Measurements from ENCODE around the gene GBX1.
A peak's percentile ranks its signal among the peaks of the same experiment; 100 is the strongest.

GBX1 gene

DNA sequence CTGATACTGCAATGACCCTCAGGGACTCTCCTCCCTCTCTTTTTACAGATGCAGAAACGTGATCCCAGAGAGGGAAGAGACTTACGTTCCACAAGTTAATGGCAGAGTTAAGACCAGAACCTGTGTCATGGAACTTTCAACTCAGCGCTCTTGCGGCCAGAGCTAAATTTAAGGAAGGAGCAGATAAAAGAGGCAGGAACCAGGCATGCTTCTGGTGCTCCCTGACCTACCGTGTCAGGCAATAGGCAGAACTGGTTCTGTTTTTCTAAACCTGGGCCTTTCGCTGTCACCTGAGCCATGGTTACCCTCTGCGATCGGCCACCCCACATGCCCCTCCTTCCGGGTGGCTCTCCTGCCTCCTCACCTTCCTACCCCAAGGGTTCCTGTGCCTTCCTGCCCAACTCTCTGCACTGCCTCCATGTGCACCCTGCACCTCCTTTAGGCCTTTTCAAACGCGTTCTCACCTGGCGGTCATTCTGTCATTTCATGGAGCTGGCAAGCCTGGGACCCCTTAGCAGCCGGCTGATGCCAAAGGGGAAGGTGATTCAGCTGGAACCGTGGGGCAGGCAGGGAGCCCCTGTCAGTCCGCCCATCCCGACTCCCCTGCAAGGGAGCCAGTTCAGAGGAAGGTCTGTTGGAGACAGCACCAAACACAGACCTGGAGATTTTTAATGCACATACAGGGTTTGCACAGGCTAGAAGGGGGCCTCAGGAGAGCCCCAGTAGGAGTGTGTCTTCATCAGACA is 7.7 kb upstream of the GBX1 start:
- ATAC-seq (replicated peaks): no peak
- H3K4me3 Mint-ChIP-seq: no peak overlapping the region
- H3K36me3 Mint-ChIP-seq (ENCODE audit: insufficient read depth): no peaks in the 10 kb centered on the region
- DNase-seq: no peak
- H3K27ac Mint-ChIP-seq: no peak overlapping the region
- no peaks in the 10 kb centered on the region for H3K9me3 Mint-ChIP-seq
- H3K27me3 Mint-ChIP-seq: peaks cover 35 to 84% of the 10 kb centered on the region in 2 donors
- peaks cover 4 to 13% of the 10 kb centered on the region in 2 donors for H3K4me1 Mint-ChIP-seq (ENCODE audit: low read depth in 2 of 2)

DNA sequence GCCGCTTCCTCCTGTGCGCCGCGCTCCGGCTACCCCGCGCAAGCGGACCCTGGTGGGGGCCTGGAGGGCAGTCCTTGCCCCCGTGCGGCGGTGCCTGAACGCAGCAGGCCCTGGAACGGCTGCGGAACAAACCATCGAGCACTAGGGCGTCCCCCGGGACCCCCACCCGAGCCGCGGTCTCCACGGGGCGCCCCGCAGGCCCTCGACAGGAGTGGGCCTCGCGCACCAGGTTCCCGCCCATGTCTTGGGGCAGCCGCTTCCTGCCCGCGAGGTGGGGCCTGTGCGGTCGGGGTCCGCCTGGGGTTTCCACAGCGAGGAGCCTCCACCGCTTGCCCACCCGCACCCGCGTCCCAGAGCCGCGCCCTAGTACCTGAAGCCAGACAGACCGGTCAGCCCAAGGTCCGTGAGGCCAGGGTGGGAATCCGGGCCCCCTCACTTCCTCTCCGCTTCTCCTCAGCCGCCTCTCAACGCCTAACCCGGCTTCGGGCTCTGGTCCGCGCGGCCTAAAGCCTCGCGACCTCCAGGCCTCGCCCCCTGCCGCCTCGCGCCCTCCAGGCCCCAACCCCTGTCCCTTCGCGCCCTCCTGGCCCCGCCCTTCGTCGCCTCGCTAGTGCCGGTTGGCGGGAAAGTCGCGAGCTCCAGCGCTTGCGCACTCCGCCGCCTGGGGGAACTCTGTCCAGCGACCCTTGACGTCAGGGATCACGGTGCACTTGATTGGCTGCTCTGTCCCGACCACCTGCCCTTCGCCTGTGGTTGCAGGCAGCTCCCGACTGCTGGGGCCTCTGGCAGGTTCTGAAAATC is 7.0 kb upstream of the GBX1 start:
- Mint-ChIP-seq H3K4me1 (ENCODE audit: low read depth in 2 of 2) (peaks cover 4 to 13% of the 10 kb centered on the region in 2 donors), H3K27me3 (peaks cover 43 to 87% of the 10 kb centered on the region in 2 donors), H3K36me3 (ENCODE audit: insufficient read depth) (no peaks in the 10 kb centered on the region), H3K9me3 (no peaks in the 10 kb centered on the region), H3K27ac (no peak overlapping the region), H3K4me3 (no peak overlapping the region)
- ATAC-seq (replicated peaks) (peak; percentile 33), DNase-seq (peak in 1 of 3 experiments; percentile 33)

- Mint-ChIP-seq H3K36me3 (ENCODE audit: insufficient read depth) (no peaks in the 10 kb centered on the region), H3K4me1 (ENCODE audit: low read depth in 2 of 2) (peaks cover 7 to 13% of the 10 kb centered on the region in 2 donors), H3K9me3 (no peaks in the 10 kb centered on the region), H3K27ac (no peak overlapping the region), H3K27me3 (peaks cover 46 to 87% of the 10 kb centered on the region in 2 donors), H3K4me3 (no peak overlapping the region)
- ATAC-seq (replicated peaks) (no peak), DNase-seq (no peak)
Observed at GRCh38 chr7:151173386-151174245, 6.1 kb upstream of the GBX1 start.

DNA sequence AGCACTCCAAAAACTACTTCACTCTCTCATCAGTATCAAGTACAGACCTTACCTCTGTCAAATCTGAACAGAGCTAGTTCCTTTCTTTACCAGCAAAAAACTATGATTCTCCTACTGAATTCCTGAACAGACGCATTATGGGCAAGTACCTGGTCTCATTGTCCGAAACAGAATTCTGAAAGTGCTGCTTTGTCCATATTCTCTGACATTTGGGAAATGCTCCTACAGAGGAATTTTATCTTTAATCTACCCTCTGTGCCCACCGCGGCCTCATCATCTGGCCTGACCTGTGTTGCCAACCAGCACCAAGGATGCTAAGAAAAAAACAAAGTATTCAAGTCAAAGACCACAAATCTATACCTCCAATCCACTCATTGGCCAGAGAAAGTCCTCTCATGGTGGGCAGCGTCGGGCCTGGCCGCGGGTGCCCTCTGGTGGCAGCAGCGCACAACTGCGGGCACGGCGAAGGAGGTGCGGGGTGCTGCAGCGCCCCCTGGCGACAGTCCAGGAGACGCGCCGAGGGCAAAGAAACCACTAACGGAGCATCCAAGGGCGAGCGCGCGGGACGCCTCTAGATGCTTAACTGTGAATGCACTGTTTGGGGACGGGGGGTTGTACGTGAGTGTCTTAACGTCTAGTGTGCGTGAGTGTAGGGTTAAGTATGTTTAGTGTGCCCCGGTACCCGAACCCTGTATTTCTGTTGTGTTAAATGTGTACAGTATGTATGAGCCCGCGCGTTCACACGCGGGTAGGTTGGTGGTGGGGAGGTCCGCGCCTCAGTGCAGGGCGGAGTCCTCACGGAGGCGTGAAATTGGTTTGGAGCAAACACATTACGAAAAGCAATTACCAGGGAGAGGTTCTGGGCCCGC is 5.0 kb upstream of the GBX1 start:
- peaks cover 51 to 84% of the 10 kb centered on the region in 2 donors for H3K27me3 Mint-ChIP-seq
- ATAC-seq (replicated peaks): peak; percentile 77
- no peak overlapping the region for H3K27ac Mint-ChIP-seq

DNA sequence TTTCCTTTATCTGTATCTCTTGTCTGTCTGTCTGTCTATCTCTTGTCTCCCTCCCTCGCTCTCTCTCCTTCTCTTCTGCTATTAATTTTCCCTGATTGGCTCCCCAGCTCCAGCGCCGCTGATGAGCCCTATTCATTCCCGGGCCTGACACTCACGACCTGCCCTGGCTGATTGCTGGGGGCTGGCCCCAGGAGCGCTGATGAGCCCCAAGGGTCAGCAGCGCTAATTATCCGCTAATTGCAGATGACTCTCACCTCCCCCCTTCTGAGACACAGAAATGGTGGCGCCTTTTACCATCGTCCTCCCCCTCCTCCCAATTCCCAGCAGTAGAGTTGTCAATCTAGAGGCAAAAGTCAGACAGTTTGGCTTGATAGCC is 1.3 kb upstream of the GBX1 start:
- Mint-ChIP-seq H3K27ac (no peak overlapping the region), H3K4me3 (peak overlapping the region; percentile 71 to 74), H3K9me3 (no peaks in the 10 kb centered on the region), H3K27me3 (peaks cover 43 to 54% of the 10 kb centered on the region in 2 donors), H3K36me3 (ENCODE audit: insufficient read depth) (no peaks in the 10 kb centered on the region), H3K4me1 (ENCODE audit: low read depth in 2 of 2) (peaks cover 11 to 14% of the 10 kb centered on the region in 2 donors)
- no peak for ATAC-seq (replicated peaks)
- no peak for DNase-seq

More for the DNA sequence above, 5.0 kb upstream of the GBX1 start:
- no peaks in the 10 kb centered on the region for H3K9me3 Mint-ChIP-seq
- no peak overlapping the region for H3K4me3 Mint-ChIP-seq
- peaks cover 11 to 16% of the 10 kb centered on the region in 2 donors for H3K4me1 Mint-ChIP-seq (ENCODE audit: low read depth in 2 of 2)
- no peaks in the 10 kb centered on the region for H3K36me3 Mint-ChIP-seq (ENCODE audit: insufficient read depth)
- peak; percentile 76 to 82 (median 77) for DNase-seq

DNA sequence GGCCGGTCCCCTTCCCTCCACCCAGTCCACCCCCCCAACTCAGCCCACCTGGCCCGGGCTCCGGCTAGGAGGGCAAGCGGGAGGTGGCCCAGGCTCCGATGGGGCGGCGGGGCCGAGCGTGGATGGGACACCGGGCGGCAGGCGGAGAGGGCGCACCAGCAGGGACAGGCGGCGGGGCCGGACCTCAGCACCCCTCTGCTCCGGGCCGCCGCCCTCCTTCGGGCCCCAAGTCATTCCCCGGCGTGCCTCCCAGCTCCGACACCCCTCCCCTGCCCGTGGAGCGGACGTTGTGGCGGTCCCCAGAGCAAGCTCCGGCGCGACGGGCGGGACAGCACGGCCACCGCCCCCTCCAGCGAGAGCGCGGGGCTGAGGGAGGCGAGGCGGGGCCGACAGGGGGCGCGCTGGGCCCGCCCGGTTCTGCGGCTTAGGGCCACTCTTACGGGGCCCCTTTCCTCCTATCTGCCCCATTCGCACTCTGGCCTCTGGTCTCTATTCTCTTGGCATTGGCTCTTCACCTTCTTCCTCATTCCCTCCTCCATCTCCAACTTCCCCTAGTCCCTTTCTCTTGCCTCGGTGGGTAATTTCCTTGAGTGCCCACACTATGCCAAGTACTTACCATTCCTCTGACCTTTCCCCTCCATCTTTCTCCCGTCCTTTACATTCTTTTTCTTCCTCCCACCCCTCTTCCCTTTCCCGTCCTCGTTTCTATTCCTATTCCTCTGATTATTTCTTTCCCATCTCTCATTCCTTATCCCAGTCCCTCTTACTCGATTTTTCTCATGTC is 701 bp upstream of the GBX1 start:
- peaks cover 43 to 49% of the 10 kb centered on the region in 2 donors for H3K27me3 Mint-ChIP-seq
- peaks cover 8 to 12% of the 10 kb centered on the region in 2 donors for H3K4me1 Mint-ChIP-seq (ENCODE audit: low read depth in 2 of 2)
- peak; percentile 52 to 67 (median 57) for DNase-seq
- peak overlapping the region; percentile 71 to 74 for H3K4me3 Mint-ChIP-seq
- no peaks in the 10 kb centered on the region for H3K36me3 Mint-ChIP-seq (ENCODE audit: insufficient read depth)
- no peak overlapping the region for H3K27ac Mint-ChIP-seq
- H3K9me3 Mint-ChIP-seq: no peaks in the 10 kb centered on the region
- ATAC-seq (replicated peaks): peak; percentile 83

- H3K9me3 Mint-ChIP-seq: no peaks in the 10 kb centered on the region
- H3K4me3 Mint-ChIP-seq: peak overlapping the region; percentile 40 to 50
- peaks cover 5 to 7% of the 10 kb centered on the region in 2 donors for H3K4me1 Mint-ChIP-seq (ENCODE audit: low read depth in 2 of 2)
- no peak for DNase-seq
- no peak overlapping the region for H3K27ac Mint-ChIP-seq
- peaks cover 35 to 37% of the 10 kb centered on the region in 2 donors for H3K27me3 Mint-ChIP-seq
- no peaks in the 10 kb centered on the region for H3K36me3 Mint-ChIP-seq (ENCODE audit: insufficient read depth)
- ATAC-seq (replicated peaks): no peak
Observed at GRCh38 chr7:151166629-151167196, 781 bp downstream of the GBX1 start.

DNA sequence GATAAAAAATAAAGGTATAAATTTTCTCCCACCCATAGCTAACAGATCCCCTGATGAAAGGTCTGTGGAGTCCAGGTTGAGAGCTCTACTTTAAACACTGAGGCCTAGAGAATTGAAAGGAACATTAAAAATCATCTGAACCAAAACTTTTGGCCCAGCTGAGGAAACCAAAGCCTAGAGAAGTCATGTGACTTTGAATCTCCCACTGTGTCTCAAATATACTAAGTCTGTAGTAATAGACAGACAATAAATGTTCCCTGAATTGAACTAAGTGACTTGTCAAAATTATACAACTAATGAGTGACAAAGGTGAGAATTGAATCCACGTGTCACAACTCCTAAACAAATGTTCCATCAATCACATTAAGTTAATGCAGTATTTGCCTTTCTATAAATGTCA is 5.7 kb downstream of the GBX1 start:
- H3K27me3 Mint-ChIP-seq: peaks cover 6 to 17% of the 10 kb centered on the region in 2 donors
- no peak overlapping the region for H3K4me3 Mint-ChIP-seq
- no peak overlapping the region for H3K27ac Mint-ChIP-seq
- DNase-seq (no peak), ATAC-seq (replicated peaks) (no peak)
- H3K36me3 Mint-ChIP-seq (ENCODE audit: insufficient read depth): no peaks in the 10 kb centered on the region
- H3K9me3 Mint-ChIP-seq: no peaks in the 10 kb centered on the region
- no peaks in the 10 kb centered on the region for H3K4me1 Mint-ChIP-seq (ENCODE audit: low read depth in 2 of 2)

DNA sequence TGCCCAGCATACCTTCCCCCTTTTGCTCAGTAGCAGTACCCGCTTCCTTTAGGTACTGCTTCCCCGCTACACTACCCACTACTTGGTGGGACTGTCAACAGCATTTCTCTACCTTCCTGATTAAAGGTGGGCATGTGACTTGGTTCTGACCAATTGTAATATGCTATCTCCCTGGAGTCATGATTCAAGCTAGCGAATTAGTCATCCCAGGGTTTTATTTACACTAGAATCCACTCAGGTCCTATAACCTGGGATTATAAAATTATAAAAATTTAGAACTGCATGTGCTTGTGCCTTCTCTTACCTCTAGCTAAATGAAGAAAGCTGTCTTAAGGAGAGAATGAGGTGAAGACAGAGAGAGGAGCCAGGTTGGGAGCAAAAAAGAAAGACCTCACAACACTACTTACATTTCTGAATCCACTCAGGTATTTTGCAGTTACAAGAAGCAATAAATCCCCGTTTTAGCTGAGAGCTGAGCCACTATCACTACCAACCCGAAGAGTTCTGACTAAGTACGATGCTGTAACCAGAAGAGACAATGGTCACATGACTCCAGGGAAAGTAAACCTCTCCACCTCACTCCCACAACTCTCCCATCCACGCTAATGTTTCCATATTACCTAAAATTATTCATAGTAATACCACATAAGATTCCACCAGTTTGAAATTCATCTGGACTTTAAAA is 9.7 kb downstream of the GBX1 start:
- no peaks in the 10 kb centered on the region for H3K36me3 Mint-ChIP-seq (ENCODE audit: insufficient read depth)
- no peaks in the 10 kb centered on the region for H3K9me3 Mint-ChIP-seq
- H3K27ac Mint-ChIP-seq: no peak overlapping the region
- ATAC-seq (replicated peaks) (no peak), DNase-seq (no peak)
- H3K4me3 Mint-ChIP-seq: no peak overlapping the region
- H3K27me3 Mint-ChIP-seq: peaks cover 22 to 34% of the 10 kb centered on the region in 2 donors
- H3K4me1 Mint-ChIP-seq (ENCODE audit: low read depth in 2 of 2): no peaks in the 10 kb centered on the region

DNA sequence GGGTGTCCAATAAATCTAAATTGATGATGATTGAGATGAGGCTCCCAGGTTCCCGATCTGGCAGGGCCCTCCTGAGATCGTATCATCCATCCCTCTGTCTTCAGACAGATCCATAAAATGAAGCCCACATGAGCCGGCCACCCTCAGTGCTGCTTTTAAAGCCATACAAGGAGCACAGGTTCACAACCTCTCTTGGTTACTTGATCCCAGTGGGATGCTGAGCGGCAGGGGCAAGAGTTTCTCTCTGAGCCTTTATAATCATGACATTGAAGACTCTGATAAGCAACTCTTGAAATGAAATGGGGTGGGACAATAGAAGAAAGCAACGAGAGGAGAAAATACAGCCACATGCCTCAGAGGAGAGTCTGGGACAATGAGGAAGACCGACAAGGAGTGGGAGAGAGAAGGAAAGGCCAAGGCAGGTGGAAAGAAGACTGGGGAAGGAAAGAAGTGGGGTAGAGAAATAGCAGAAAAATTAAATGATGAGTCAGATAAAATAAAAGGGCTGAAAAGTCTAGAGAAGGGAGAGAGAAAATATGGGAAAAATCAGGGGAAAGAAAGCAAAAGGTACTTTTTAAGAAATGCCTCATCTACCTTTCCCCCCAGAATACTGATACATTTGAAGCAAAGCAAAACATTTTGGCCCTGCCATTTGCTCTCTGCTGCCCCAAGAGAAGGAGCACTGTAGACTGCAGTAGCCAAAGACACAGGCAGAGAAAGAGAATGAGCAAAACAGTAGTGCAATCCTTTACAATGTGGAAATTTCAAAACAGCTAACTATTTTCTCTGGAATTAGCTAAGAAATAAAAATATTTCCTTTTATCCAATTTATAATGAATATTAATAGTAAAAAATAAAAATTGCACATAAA is 14.6 kb downstream of the GBX1 start:
- DNase-seq (no peak), ATAC-seq (replicated peaks) (no peak)
- H3K27me3 Mint-ChIP-seq: peaks cover 22 to 37% of the 10 kb centered on the region in 2 donors
- no peaks in the 10 kb centered on the region for H3K36me3 Mint-ChIP-seq (ENCODE audit: insufficient read depth)
- no peak overlapping the region for H3K27ac Mint-ChIP-seq
- no peaks in the 10 kb centered on the region for H3K9me3 Mint-ChIP-seq
- no peaks in the 10 kb centered on the region for H3K4me1 Mint-ChIP-seq (ENCODE audit: low read depth in 2 of 2)
- H3K4me3 Mint-ChIP-seq: no peak overlapping the region

DNA sequence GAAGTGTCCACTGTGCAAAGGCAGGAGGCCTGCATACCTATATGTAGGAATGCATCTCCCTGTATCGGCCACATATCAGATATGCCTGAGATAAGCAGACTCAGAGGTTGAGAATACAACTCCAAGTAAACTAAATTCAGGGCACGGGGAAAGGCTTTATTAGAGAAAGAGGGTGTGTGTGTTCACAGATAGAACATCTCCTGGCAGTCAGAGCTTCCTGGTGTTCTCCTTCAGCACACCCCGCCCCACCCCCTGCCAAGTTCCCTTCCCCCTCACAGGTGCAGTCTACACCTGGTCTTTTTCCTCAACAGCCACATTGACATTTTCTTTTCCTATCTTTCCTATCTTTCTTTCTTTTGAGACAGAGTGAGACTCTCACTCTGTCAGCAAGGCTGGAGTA is 17.1 kb downstream of the GBX1 start:
- H3K9me3 Mint-ChIP-seq: no peaks in the 10 kb centered on the region
- H3K27ac Mint-ChIP-seq: no peak overlapping the region
- no peak overlapping the region for H3K4me3 Mint-ChIP-seq
- H3K27me3 Mint-ChIP-seq: peaks cover 10 to 14% of the 10 kb centered on the region in 2 donors
- DNase-seq (no peak), ATAC-seq (replicated peaks) (no peak)
- H3K4me1 Mint-ChIP-seq (ENCODE audit: low read depth in 2 of 2): no peaks in the 10 kb centered on the region
- H3K36me3 Mint-ChIP-seq (ENCODE audit: insufficient read depth): no peaks in the 10 kb centered on the region
